GM21423 (cell line): Measurements from ENCODE around the gene VSTM2A.
"Not testable (repeated sequence)": the region's sequence is repeated elsewhere in the genome, so short reads cannot be mapped to it uniquely, and the experiment has no call there.

Experiments
- ATAC-seq: cut with Tn5 transposase; IDR thresholded peaks from one replicate; pipeline ENCODE4 v1.9.1; 2021; ENCODE audit warnings: mild to moderate bottlenecking, moderate library complexity; ENCODE audit not compliant: unreplicated experiment

Gene VSTM2A, protein sequence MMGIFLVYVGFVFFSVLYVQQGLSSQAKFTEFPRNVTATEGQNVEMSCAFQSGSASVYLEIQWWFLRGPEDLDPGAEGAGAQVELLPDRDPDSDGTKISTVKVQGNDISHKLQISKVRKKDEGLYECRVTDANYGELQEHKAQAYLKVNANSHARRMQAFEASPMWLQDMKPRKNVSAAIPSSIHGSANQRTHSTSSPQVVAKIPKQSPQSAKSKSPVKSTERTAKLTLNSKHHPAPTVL

GRCh38 chr7:54541669-54542625 is at the start of gene VSTM2A:
VSTM2A (plus strand) TSS chr7:54542375; CDS start chr7:54542731, 356 bp downstream.
- no peak for ATAC-seq

GRCh38 chr7:54504531-54504930 is 37.6 kb upstream of the VSTM2A start:
- ATAC-seq, result not testable (repeated sequence)

GRCh38 chr7:54529568-54529967 is 12.6 kb upstream of the VSTM2A start:
- no peak for ATAC-seq

GRCh38 chr7:54538122-54538521 is 4.1 kb upstream of the VSTM2A start:
- no peak for ATAC-seq

DNA sequence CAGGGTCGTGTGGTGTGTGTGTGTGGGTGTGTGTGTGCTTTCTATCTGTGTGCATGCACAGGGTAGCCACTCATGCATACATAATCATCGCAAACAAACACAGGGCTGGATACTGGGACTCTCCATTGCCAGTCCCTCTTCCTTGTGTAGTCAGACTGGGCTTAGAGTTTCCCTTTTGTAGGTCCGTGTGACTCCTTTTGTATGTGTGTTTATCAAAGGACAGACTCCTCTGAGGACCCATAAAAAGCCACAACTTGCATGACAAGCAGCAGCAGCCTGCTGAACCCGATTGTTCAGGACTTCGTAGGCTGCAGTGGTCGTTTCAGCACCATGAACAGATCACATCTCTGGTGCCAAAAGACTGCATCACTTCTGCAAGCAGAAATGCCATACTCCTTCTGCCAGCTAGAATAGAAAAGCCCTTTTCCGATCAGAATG is 895 bp downstream of the VSTM2A start:
- ATAC-seq, result no peak

- no peak for ATAC-seq
Observed at GRCh38 chr7:54544149-54544526, 2.0 kb downstream of the VSTM2A start.

DNA sequence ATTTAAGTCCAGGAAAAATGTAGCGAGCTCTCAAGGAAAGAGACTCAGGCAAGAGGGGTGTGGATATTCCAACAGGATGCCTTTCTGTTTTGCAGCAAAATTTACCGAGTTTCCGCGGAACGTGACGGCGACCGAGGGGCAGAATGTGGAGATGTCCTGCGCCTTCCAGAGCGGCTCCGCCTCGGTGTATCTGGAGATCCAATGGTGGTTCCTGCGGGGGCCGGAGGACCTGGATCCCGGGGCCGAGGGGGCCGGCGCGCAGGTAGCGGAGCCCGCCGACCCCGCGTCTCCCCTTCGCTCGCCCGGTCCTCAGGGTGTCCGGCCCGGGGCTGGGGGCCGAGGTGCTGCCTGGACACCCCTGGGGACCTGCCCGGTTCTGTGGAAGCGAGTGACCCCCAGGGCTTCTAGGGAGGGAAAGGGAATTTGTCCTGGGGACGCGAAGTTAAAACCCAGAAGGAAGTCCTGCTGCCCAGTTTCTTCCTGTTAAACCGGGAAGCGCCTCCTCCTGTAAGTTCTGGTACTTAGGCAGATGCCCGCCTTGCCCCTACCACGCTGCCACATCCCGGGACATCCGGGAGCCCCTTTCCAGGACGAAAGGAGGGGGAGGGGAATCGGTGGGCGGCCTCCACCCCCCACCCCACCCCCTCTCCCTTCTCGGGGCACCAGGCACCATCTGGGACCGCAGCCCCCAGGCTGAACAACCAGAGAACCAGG is 2.5 kb downstream of the VSTM2A start:
- ATAC-seq, result no peak

DNA sequence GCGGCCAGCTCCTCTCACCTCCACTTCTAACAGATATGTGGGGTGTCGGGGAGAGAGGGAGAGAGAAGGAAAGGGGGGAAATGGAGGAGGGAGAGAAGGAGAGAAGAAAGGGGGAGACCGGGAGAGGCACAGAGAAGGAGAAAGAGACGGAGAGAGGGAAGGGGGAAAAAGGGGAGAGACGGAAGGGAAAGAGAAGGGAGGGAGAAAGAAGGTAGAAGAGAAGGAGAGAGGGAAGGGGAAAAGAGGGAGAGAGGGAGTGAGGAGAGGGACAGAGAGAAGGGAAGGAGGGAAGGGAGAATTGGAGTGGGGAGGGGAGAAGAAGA is 3.0 kb downstream of the VSTM2A start:
- no peak for ATAC-seq

DNA sequence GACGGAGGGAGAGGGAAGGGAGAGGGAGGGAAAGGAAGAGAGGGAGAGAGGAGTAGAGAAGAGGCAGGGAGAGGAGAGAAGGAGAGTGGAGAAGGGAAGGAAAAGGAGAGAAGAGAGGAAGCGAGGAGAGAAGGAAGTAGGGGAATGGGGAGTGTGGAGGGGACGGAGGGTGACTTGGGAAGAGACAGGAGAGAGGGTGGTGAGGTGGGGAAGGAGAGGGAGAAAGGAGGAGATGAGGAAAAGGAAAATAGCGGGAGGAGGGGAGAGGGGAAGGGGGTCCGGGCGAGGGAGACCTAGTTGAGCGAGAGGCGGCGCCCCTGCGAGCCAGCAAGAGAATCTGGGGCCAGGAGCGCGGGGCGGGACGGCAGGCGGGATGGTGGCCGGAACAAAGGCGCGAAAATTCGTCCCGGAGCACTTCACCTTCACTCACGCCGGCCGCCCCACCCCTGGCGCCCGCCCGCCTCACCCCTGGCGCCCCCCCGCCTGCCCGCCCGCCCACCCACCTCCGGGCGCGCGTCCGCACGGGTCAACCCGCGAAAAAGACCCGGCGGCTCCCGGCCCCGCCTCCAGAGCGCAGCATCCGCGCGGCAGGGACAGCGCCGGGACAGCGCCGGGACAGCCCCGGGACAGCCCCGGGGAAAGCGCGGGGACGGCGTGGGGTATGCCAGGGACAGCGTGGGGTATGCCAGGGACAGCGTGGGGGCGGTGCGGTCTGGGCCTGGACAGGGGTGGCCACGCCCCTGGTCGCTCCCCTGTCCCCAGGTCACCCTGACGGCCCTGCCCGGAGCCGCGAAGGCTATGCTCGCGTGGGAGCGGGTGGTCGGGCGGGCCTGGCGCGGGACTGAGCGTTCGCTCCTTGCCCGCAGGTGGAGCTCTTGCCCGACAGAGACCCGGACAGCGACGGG is 4.2 kb downstream of the VSTM2A start:
- no peak for ATAC-seq

DNA sequence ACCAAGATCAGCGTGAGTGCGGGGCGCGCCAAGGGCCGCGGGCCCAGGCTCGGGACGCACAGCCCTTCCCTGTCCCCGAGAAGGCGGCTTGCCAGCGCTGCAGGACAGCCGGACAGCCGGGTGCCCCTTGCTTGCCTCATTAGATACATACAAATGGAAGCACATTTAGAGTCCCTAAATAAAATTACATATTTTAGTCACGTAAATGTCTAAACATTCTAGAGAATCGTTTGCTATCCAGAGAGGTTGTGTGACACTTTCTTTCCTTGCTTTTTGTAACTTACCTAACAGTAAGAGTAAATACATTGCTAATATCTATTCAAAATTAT is 4.8 kb downstream of the VSTM2A start:
- ATAC-seq, result no peak

GRCh38 chr7:54550471-54550870 is 8.3 kb downstream of the VSTM2A start:
- ATAC-seq, result no peak

DNA sequence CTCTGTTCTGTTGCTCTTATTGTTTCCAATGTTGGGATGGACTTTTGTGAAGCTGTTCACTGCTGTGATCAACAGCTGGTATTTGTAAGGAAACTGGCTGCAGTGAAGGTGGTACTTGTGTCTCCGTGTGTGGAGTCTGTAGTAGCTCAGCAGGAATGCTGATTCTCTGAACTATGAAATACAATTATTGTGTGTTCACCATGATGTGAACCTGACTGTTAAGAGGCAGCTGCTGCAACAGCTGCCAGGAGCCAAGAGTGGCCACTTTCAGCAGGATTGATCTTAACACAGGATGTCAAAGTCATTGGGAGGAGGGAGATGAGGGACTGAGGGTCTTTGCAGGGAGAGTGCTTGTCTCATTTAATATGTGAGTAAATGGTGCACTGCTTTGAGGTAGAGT is 13.9 kb downstream of the VSTM2A start:
- no peak for ATAC-seq

GRCh38 chr7:54559401-54559800 is 17.2 kb downstream of the VSTM2A start:
- no peak for ATAC-seq

DNA sequence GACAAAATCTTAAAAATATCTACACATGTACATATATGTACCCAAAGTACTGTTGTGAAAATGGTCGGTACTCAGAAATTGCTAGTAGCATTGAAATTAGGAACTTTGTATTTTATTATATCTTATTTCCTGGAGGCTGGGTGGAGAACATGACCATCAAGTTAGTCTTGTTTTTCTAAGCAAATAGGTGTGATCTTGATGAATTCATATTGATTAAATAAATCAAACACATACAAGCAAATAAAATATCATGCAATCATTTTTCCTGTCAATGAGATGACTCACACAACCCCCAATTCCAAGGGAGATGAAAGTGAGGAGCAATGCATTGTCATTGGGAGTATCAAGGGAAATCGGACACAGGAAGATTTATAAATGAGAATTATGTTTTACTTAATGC is 18.0 kb downstream of the VSTM2A start:
- no peak for ATAC-seq

DNA sequence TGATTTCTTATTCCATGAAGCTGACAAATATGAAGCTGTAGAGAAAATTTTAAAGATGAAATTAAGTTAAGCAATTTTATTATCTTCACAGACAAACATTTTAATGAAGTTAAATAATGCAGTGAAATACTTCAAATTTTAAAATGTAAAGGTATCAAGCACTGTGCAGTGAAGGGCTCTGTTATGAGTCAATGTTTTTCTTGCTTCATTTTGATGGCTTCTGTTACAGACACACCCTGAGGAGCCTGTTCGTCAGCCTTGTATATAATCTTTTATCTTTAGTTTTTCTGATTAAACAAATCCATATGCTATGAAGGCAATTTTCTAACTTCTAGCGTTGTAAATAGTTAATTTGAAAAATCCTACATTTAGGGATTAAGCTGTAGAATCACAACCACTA is 18.5 kb downstream of the VSTM2A start:
- no peak for ATAC-seq

DNA sequence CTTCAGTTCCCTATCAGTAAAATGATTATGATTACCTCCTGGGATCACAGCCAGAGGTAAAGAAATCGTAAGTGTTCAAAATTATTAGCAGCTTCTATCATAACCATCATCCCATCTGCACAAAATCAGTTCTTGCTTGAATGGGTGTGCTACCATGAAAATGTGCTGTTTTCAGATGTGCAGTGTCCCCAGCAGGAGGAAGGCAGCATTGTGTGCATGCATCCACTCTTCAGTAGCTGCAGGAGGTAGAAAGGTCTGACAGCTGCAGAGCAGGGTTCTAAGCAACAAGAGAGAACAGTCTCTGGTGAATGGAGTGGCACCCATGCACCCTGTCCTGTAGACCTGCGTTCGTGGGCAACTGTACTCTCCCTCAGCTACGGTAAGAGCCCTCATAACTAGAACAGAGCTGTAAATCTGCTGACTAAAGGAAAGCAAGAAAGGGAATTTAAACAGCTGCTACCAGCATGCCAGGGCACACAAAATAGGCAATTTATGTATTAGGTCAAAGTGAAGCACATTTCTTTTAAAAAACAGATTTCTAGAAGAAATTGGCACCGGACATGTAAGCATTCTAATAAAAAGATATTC is 21.2 kb downstream of the VSTM2A start:
- ATAC-seq, result no peak

DNA sequence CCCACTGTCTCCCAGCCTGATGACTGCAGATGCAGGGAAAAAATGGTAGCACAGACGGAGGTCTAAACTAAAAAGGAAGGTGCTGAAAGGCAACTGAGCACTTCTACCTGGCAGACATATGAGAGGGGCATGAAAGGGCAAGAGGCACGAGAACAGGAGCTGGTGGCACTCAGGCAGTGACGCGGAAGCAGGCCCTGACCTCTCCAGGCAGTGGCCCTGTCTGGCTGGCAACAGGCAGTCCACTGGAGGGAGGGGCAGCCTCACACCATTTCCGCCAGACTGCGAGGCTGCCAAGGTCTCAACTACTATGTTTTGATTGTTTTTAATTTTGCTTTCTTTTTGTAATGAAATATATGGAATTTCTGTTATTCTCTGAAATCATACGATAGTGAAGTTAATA is 23.3 kb downstream of the VSTM2A start:
- ATAC-seq, result no peak

DNA sequence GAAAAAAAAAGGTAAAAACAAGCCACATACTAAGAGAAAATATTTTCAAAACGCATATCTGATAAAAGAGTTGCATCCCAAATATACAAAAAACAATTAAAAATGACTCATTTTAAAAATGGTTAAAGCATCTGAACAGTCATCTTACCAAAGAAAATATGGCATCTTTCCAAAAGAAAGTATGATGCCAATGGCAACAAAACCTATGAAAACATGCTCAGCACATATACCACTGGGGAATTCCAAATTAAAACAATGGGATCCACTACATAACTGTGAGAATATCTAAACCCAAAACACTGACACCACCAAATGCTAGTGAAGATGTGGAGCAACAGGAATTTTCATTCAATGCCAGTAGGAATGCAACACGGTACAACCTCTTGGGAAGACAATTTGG is 39.3 kb downstream of the VSTM2A start:
- no peak for ATAC-seq

DNA sequence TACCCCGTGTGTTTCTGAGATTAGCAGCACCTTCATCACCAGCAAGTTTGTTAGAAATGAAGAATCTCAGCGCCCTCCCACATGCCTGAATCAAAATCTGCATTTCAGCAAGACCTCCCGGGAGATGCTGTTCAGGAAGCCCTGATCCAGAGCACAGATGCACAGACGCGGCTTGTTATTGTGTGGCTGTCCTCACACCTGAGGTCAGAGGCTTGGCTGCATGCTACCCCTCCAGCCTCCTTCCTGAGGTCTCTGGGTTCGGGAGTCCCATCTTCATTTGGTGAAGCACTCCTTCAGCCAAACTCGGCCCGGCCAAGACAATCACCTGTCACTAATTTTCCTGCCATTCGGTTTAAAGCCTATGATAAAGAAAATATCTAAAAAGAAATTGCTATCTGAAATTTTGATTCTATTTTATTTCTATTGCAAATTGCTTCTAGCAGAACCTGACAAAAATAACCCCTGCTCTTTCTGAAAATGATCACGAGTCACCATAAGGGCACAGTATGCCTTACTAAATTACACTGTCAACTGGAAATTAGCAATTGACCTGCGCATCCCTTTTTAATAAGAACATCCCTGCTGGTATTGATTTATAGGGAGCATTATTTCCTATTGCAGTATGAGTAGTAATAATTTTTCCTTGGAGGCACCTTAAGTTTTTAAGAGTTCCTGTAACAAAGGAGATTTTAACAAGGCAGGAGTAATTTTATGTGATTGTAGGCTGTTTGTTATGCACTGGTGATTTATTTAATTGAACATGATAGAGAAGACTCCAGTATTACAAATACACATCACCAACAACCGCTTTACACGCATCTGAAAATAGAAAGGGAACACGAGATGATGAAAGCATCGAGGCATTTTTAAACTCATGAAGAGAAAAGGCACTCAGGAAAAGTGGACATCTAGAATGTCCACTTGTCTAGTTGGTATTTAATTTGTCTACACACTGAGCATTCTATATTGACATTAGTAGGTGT is 49.5 kb downstream of the VSTM2A start:
- no peak for ATAC-seq
